Neural progenitor cell (in vitro differentiated cells): ENCODE measurements around the gene CDC14A.

Experiments
- CTCF ChIP-seq: fragments of 200-600 bp; sonication (generic); IDR thresholded peaks from 2 replicates; pipeline ENCODE4 v1.5.1; 2017; ENCODE audit warnings: antibody characterized with exemption, mild to moderate bottlenecking
- EZH2phosphoT487 ChIP-seq: fragments of 200-600 bp; sonication (generic); IDR thresholded peaks from 2 replicates; pipeline ENCODE4 v1.6.1; 2017; ENCODE audit warnings: antibody characterized with exemption

GRCh38 chr1:100313382-100313781, 38.9 kb upstream of the CDC14A start:
- no peak for TF ChIP-seq EZH2phosphoT487
- TF ChIP-seq CTCF, result no peak
